ENCODE data around the gene PRC1.

GRCh38 chr15:90990446-90990845 is 3.9 kb downstream of the PRC1 start:
- TF ChIP-seq CTCF (IDR thresholded peaks at IDR 0.05; ENCODE audit: low read depth, low read length, poor library complexity, severe bottlenecking) (no peak), EZH2phosphoT487 (IDR thresholded peaks at IDR 0.05; ENCODE audit: borderline replicate concordance, low read length) (no peak)
